Panc1 (cell line): ENCODE measurements around the gene METTL5. TPM values are rescaled to one million over a fixed set of nuclear protein-coding genes. Genes with fewer than 3 reads are reported as not detected.
"Not testable (repeated sequence)": the region's sequence is repeated elsewhere in the genome, so short reads cannot be mapped to it uniquely, and the experiment has no call there.

Experiments used
- ATAC-seq: fragments of 200-7000 bp; cut with Tn5 transposase; 2 replicates; pipeline ENCODE4 v1.9.1; 2020; ENCODE audit warnings: mild to moderate bottlenecking, moderate library complexity
- BruUV-seq: library from RNA; stranded (reverse); fragments of 400-500 nt; replicated peaks from 2 replicates; lab custom pipeline; 2021; lab: Mats Ljungman, UMichigan
- CTCF ChIA-PET: fragments of 300-600 bp; sonication (Branson Sonifier 250); formaldehyde crosslinking; loops from one replicate; lab custom pipeline; 2022; ENCODE audit warnings: antibody characterized with exemption; lab: Charles Lee
- POLR2A ChIA-PET: fragments of 300-600 bp; sonication (Branson Sonifier 250); formaldehyde crosslinking; loops from one replicate; lab custom pipeline; 2022; ENCODE audit warnings: antibody characterized with exemption; lab: Charles Lee
- DNase-seq: peaks from one replicate; pipeline ENCODE4 v3.0.0-alpha.2; 2010; ENCODE audit warnings: low read depth, low spot score
- H3K27ac ChIP-seq: 2 replicates; pipeline ENCODE4 v1.5.1; 2011; ENCODE audit warnings: mild to moderate bottlenecking, low read length, inconsistent platforms
- H3K27me3 ChIP-seq: fragments of 200-500 bp; sonication (Bioruptor generic); 2 replicates; pipeline ENCODE4 v1.6.0; 2014; ENCODE audit warnings: low read length, inconsistent platforms; ENCODE audit not compliant: control insufficient read depth, insufficient read depth
- H3K36me3 ChIP-seq: fragments of 200-500 bp; sonication (Bioruptor generic); 2 replicates; pipeline ENCODE4 v1.5.1; 2014; ENCODE audit warnings: inconsistent platforms, mild to moderate bottlenecking, low read length, moderate library complexity; ENCODE audit not compliant: control insufficient read depth, insufficient read depth
- H3K4me1 ChIP-seq: 2 replicates; pipeline ENCODE4 v1.5.1; 2011; ENCODE audit warnings: inconsistent platforms, mild to moderate bottlenecking, low read length, moderate library complexity; ENCODE audit not compliant: control insufficient read depth, insufficient read depth
- H3K4me3 ChIP-seq, 2 experiments: 2 replicates each; pipeline ENCODE4 v1.5.1; 2011 to 2012; ENCODE audit warnings: low read depth in 2 of 2, low read length in 2 of 2, mild to moderate bottlenecking in 2 of 2, inconsistent platforms in 1 of 2, moderate library complexity in 1 of 2
- H3K9me3 ChIP-seq: fragments of 200-500 bp; sonication (Bioruptor generic); 2 replicates; pipeline ENCODE4 v1.5.1; 2014; ENCODE audit warnings: low read depth, mild to moderate bottlenecking, inconsistent platforms, low read length, moderate library complexity; ENCODE audit not compliant: control insufficient read depth, insufficient read depth
- CTCF ChIP-seq: fragments of 450-650 bp; IDR thresholded peaks from 2 replicates; pipeline ENCODE4 v1.5.1; 2017; ENCODE audit warnings: mild to moderate bottlenecking
- POLR2AphosphoS5 ChIP-seq: IDR thresholded peaks from 2 replicates; pipeline ENCODE4 v1.6.1; 2012; ENCODE audit warnings: mild to moderate bottlenecking, low read depth, low read length, moderate library complexity
- SIN3A ChIP-seq: IDR thresholded peaks from 2 replicates; pipeline ENCODE4 v1.6.1; 2012; ENCODE audit warnings: low read depth, mild to moderate bottlenecking, low read length, moderate library complexity, borderline replicate concordance; ENCODE audit not compliant: insufficient read depth
- TCF7L2 ChIP-seq: IDR thresholded peaks from 2 replicates; pipeline ENCODE4 v1.6.1; 2011; ENCODE audit warnings: mild to moderate bottlenecking, low read depth, low read length, inconsistent platforms
- in situ Hi-C: cut with HindIII; loops from 2 replicates; pipeline ENCODE4 v1.10.0; 2016; ENCODE audit warnings: low sequenced_read_pairs, low pct_unique_long_range_greater_than_20kb
- intact Hi-C: fragments of 100-400 bp; cut with micrococcal nuclease; formaldehyde crosslinking; loops from one replicate; pipeline ENCODE4 v1.10.0; 2022; ENCODE audit not compliant: unreplicated experiment
- total RNA-seq: library from RNA; stranded (reverse); gene quantifications from one replicate; pipeline ENCODE4 v1.2.1, GENCODE V29; 2021; ENCODE audit not compliant: unreplicated experiment
- TF ChIP-seq, protein P1 (sequence below), 2 experiments: IDR thresholded peaks; 2 replicates each; pipeline ENCODE4 v1.6.1; 2011 to 2012; ENCODE audit warnings: low read depth in 2 of 2, control low read depth in 1 of 2, low read length in 1 of 2, mild to moderate bottlenecking in 1 of 2, moderate library complexity in 1 of 2; ENCODE audit not compliant: insufficient read depth in 1 of 2

METTL5 gene
- total RNA-seq, 1 experiment from 2014 or later, result 81.4 TPM

GRCh38 chr2:169819106-169819505 lies 5.6 kb downstream of the METTL5 start:
- Histone ChIP-seq H3K36me3 (no peaks in the 10 kb centered on the region; the same call in 1 of the 2 replicates), H3K27me3 (no peaks in the 10 kb centered on the region), H3K27ac (no peak overlapping the region), H3K4me3 (no peak overlapping the region), H3K4me1 (peaks cover 10% of the 10 kb centered on the region; the same call in 1 of the 2 replicates), H3K9me3 (no peaks in the 10 kb centered on the region)
- DNase-seq (no peak), ATAC-seq (no peak)
- in situ Hi-C loops, result no loop called here
- CTCF ChIA-PET, result no interaction called here
- intact Hi-C loops, result no loop called here
- POLR2A ChIA-PET, result no interaction called here
- no TSS peak for BruUV-seq
- TF ChIP-seq CTCF, result no peak
- TF ChIP-seq POLR2AphosphoS5, result no peak
- TF ChIP-seq, protein P1, sequence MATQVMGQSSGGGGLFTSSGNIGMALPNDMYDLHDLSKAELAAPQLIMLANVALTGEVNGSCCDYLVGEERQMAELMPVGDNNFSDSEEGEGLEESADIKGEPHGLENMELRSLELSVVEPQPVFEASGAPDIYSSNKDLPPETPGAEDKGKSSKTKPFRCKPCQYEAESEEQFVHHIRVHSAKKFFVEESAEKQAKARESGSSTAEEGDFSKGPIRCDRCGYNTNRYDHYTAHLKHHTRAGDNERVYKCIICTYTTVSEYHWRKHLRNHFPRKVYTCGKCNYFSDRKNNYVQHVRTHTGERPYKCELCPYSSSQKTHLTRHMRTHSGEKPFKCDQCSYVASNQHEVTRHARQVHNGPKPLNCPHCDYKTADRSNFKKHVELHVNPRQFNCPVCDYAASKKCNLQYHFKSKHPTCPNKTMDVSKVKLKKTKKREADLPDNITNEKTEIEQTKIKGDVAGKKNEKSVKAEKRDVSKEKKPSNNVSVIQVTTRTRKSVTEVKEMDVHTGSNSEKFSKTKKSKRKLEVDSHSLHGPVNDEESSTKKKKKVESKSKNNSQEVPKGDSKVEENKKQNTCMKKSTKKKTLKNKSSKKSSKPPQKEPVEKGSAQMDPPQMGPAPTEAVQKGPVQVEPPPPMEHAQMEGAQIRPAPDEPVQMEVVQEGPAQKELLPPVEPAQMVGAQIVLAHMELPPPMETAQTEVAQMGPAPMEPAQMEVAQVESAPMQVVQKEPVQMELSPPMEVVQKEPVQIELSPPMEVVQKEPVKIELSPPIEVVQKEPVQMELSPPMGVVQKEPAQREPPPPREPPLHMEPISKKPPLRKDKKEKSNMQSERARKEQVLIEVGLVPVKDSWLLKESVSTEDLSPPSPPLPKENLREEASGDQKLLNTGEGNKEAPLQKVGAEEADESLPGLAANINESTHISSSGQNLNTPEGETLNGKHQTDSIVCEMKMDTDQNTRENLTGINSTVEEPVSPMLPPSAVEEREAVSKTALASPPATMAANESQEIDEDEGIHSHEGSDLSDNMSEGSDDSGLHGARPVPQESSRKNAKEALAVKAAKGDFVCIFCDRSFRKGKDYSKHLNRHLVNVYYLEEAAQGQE (IDR thresholded peaks at IDR 0.05; ENCODE audit: insufficient read depth in 1 of 2, low read depth in 2 of 2, low read length in 1 of 2), result no peak
- no peak for TF ChIP-seq SIN3A
- no peak for TF ChIP-seq TCF7L2

GRCh38 chr2:169818241-169818640 lies 6.5 kb downstream of the METTL5 start:
- no peaks in the 10 kb centered on the region for H3K9me3 ChIP-seq
- H3K4me3 ChIP-seq, result no peak overlapping the region
- DNase-seq (no peak), ATAC-seq (no peak)
- in situ Hi-C loops, result no loop called here
- TF ChIP-seq POLR2AphosphoS5, result no peak
- no peak for TF ChIP-seq TCF7L2
- TF ChIP-seq CTCF, result no peak
- TF ChIP-seq SIN3A, result no peak
- TF ChIP-seq, protein P1 (IDR thresholded peaks at IDR 0.05; ENCODE audit: insufficient read depth in 1 of 2, low read depth in 2 of 2, low read length in 1 of 2), result no peak
- H3K27me3 ChIP-seq, result no peaks in the 10 kb centered on the region
- H3K27ac ChIP-seq, result no peak overlapping the region
- H3K4me1 ChIP-seq, result peaks cover 5% of the 10 kb centered on the region; the same call in 1 of the 2 replicates
- POLR2A ChIA-PET, result no interaction called here
- CTCF ChIA-PET, result no interaction called here
- intact Hi-C loops, result no loop called here
- no peaks in the 10 kb centered on the region; the same call in 1 of the 2 replicates for H3K36me3 ChIP-seq
- no TSS peak for BruUV-seq

DNA sequence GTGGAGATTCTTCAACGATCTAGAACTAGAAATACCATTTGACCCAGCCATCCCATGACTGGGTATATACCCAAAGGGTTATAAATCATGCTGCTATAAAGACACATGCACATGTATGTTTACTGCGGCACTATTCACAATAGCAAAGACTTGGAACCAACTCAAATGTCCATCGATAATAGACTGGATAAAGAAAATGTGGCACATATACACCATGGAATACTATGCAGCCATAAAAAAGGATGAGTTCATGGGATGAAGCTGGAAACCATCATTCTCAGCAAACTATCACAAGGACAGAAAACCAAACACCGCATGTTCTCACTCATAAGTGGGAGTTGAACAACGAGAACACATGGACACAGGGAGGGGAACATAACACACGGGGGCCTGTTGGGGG lies 7.3 kb downstream of the METTL5 start:
- DNase-seq, H3K9me3 ChIP-seq, H3K27me3 ChIP-seq, H3K4me3 ChIP-seq, BruUV-seq, H3K4me1 ChIP-seq, CTCF ChIA-PET, in situ Hi-C loops, ATAC-seq, POLR2A ChIA-PET, intact Hi-C loops, H3K27ac ChIP-seq, H3K36me3 ChIP-seq: not testable (repeated sequence)

DNA sequence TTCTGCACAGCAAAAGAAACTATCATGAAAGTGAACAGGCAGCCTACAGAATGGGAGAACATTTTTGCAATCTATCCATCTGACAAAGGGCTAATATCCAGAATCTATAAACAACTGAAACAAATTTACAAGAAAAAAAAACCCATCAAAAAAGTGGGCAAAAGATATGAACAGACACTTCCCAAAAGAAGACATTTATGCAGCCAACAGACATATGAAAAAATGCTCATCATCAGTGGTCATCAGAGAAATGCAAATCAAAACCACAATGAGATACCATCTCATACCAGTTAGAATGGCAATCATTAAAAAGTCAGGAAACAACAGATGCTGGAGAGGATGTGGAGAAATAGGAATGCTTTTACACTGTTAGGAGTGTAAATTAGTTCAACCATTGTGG lies 7.7 kb downstream of the METTL5 start:
- H3K4me3 ChIP-seq, CTCF ChIA-PET, H3K27ac ChIP-seq, H3K36me3 ChIP-seq, intact Hi-C loops, DNase-seq, H3K27me3 ChIP-seq, H3K4me1 ChIP-seq, in situ Hi-C loops, POLR2A ChIA-PET, BruUV-seq, H3K9me3 ChIP-seq, ATAC-seq: not testable (repeated sequence)
